Activated T-helper 9 cell treated with anti-CD3 and anti-CD28 coated beads, Interleukin-2, amount 50 U/mL, for 16 hours (primary cell): ENCODE measurements around the gene F2RL1.
"Not testable (repeated sequence)": the region's sequence is repeated elsewhere in the genome, so short reads cannot be mapped to it uniquely, and the experiment has no call there.

Experiments used
- DNase-seq: peaks from one replicate; pipeline ENCODE4 v3.0.0-alpha.2; 2020; ENCODE audit warnings: low read depth

F2RL1 gene, protein sequence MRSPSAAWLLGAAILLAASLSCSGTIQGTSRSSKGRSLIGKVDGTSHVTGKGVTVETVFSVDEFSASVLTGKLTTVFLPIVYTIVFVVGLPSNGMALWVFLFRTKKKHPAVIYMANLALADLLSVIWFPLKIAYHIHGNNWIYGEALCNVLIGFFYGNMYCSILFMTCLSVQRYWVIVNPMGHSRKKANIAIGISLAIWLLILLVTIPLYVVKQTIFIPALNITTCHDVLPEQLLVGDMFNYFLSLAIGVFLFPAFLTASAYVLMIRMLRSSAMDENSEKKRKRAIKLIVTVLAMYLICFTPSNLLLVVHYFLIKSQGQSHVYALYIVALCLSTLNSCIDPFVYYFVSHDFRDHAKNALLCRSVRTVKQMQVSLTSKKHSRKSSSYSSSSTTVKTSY

DNA sequence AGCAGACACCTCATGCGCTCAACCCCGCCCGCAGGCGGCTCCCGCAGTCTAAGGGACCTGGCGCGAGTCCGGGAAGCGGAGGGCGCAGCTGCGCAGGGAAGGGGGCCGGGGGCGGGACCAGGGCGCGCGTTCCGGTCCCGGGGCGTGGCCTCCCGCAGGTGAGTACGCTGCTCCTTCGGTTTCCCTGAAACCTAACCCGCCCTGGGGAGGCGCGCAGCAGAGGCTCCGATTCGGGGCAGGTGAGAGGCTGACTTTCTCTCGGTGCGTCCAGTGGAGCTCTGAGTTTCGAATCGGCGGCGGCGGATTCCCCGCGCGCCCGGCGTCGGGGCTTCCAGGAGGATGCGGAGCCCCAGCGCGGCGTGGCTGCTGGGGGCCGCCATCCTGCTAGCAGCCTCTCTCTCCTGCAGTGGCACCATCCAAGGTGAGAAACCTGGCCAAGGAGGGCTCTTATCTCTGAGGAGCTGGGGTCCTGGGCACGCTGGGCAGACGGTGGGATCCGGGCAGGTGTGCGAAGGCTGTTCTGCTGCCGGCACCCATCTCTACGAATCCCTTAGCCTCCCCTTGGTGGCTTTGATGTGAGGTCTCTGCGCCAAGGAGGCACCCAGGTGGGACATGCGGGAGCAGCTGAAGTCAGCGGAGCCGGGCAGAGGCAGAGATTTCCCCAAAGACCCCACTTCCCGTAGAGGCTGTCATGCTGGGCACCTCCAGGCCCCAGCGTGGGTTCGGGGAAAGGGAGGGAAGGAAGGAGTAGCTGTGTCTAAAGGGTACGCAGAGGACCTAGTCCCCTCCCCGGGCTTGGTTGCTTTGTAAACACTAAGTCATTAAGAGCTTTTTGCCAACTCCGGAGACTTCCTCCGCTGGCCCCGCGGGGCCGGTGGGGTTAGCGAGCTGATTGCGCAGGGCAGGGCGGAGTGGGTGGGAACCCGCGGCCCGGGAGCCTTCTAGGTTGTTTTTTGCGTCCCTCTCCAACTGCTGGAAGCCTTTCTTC is at the start of gene F2RL1:
Gene F2RL1 (plus strand): TSS at position 187 of the 988 bp plus-strand sequence. CDS start 153 bp downstream, at position 340.
- DNase-seq = peak; percentile 48

DNA sequence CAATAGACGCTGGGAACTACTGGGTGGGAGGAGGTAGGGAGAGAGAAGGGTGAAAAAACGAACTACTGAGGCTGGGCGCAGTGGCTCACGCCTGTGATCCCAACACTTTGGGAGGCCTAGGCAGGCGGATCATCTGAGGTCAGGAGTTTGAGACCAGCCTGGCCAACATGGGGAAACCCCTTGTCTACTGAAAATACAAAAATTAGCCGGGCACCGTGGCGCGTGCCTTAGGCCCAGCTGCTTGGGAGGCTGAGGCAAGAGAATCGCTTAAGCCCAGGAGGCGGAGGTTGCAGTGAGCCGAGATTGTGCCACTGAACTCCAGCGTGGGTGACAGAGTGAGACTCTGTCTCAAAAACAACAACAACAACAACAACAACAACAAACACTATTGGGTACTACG is 47.8 kb upstream of the F2RL1 start:
- not testable (repeated sequence) for DNase-seq

DNA sequence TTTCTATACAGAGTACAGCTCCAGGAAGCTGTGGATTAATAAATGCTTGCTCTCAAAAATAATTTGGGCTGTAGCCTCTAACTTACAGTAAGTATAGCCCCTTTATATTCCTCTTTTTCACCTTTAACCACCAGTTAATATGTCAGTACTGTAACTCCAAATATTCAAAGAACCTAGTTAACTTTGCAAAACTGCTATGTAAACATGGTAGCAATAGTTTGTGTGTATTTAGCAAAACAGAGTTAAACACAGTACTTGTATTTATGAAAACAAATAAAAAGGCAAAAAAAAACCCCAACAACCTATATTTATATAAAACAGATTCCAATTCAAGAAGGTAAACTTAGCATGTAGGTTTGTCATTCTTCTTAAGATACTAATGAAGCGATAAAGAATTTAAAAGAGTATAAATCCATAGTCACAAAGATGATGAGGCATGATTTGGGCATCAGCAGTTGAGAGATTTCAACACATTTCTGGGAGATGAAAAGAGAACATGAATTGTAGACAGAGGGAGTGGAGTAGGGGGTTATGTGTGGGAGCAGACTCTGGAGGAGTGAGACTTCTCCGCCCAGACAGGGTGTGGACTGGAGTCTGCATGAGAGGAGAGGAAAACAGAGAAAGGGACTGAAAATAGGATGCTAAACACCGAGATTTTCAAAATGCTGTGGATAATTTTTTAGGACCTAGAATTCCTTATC is 47.0 kb upstream of the F2RL1 start:
- no peak for DNase-seq

DNA sequence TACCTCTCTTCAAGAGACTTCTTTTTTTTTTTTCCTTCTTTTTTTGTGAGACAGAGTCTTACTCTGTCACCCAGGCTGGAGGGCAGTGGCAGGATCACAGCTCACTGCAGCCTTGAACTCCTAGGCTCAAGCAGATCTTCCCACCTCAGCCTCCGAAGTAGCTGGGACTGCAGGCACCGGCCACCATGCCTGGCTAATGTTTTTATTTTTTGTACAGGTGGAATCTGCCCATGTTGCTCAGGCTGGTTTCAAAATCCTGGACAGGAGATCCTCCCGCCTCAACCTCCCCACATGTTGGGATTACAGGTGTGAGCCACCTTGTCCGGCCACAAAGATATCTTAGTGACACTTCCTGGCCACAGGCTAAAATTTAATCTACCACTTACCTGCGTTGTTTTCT is 42.9 kb upstream of the F2RL1 start:
- no peak for DNase-seq

DNA sequence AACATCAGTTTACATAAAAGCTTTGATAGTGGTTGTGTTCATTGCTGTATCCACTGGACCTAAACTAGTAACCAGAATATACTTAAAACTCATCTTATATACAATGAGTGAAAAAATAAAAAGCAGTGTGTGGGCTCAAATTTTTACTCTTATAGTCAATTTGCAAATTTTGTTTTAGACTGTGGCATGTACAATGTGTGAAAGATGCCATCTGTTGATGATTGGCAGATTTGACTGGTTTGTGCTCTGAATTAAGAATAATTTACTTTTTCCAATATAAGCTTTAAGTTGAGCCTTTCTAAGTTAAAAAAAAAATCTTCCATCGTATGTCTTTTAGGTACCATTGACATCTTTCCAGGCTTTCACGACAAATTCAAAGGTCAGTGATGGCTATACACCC is 42.4 kb upstream of the F2RL1 start:
- no peak for DNase-seq

DNA sequence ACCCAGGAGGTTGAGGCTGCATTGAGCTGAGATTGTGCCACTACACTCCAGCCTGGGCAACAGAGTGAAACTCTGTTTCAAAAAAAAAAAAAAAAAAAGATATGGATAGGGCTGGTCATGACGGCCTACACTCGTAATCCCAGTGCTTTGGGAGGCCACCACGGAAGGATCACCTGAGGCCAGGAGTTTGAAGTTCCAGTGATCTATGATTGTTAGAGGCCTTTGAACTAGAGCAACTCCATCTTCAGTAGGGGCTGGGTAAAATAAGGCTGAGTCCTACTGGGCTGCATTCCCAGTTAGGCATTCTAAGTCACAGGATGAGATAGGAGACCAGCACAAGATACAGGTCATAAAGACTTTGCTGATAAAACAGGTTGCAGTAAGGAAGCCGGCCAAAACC is 38.2 kb upstream of the F2RL1 start:
- not testable (repeated sequence) for DNase-seq

DNA sequence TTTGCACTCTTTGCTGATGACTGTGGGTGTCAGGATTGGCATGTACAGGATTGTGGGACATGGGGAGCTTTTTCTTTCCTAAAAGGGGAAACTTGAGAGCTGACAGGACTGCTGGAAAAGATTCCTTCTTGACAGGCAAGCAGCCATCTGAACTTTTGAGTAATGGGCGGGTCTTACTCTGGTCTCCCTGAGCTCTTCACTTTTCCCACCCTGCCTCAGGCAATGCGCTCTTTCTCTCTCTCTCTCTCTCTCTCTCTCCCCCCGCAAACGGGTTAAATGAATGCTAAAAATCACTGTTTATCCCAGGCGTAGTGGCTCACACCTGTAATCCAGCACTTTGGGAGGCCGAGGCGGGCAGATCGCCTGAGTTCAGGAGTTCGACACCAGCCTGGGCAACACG is 37.1 kb upstream of the F2RL1 start:
- DNase-seq = no peak

DNA sequence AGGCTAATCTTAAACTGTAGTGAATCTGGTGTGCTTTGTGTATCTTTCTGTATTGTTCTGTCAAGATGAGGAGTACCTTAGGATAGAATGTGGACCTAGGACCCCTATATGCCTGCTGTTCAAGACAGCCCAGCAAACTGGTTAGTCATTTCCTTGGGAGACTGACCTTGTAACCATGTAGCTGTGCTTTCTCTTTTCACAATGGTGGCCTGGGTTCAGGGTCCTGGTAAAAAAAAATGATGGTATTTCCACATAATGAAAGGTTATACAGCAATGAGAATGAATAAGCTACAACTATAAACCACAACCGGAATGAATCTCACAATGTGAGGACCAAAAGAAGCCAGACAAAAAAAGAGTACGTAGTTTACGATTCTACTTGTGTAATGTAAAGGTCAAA is 36.4 kb upstream of the F2RL1 start:
- DNase-seq = no peak

DNA sequence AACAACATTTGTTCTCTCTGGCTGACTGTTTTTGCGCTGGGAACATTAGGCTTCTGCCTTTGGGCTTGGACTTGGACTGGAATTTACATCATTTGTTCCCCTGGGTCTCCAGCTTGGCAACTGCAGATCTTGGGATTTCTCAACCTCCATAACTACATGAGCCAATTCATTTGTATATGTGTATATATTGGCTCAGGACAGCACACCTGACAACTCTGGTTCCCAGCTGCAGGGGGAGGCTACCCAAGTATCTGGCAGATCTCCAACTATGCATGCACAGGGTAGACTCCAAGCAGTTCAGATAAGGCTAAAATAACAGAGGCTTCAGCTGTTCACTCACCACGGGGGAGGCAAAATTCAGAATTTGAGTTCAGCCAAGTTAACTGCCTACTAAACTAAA is 31.6 kb upstream of the F2RL1 start:
- DNase-seq = no peak

DNA sequence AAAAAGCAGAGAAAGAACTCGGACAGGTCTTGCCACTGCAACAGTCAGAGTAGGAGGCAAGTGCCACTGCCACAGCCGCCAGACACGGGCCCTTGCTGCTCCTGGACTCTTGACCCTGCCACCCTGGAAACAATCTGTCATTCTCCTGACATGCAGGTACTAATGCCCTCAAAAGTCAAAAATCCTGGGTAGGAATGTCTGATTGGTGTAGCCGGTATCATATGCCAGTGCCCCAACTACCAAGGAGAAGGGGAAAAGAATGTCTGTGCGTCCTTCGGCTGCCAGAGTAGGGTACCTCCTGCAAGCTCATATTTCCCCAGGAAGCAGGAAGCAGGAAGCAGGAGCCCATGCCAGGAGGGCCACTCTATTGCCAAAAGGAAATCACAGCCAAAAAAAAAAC is 30.5 kb upstream of the F2RL1 start:
- DNase-seq = no peak

DNA sequence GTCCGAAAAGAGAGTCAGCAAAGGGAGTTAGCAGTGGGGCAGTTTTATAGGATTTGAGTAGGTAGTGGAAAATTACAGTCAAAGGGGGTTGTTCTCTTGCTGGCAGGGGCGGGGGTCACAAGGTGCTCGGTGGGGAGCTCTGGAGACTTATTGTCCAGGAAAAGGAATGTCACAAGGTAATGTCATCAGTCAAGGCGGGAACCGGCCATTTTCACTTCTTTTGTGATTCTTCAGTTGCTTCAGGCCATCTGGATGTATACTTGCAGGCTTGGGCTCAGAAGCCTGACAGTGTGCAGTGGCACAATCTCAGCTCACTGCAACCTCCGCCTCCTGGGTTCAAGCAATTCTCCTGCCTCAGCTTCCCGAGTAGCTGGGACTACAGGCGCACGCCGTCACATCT is 29.6 kb upstream of the F2RL1 start:
- not testable (repeated sequence) for DNase-seq

DNA sequence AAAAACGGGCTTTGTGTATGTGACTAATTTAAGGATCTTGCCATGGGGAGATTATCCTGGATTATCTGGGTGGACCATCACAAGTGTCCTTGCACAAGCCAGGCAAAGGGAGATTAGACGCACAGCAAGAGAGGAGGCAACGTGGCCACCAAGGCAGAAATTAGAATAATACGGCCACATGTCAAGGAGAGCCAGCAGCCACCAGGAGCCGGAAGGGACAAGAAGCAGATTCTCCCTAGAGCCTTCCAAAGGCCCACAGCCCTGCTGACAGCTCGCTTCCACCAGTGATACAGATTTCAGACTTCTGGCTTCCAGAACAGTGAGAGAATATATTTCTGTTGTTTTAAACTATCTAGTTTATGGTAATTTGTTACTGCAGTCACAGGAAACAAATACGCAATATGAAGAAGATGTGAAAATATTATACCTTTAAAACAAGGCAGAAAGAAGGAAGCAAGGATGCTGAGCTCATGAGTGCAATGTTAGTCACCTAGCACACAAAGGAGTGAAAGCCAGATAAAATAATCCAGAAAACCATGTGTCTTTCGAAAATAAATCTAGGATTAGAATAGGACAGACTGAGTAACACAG is 28.7 kb upstream of the F2RL1 start:
- DNase-seq = no peak

DNA sequence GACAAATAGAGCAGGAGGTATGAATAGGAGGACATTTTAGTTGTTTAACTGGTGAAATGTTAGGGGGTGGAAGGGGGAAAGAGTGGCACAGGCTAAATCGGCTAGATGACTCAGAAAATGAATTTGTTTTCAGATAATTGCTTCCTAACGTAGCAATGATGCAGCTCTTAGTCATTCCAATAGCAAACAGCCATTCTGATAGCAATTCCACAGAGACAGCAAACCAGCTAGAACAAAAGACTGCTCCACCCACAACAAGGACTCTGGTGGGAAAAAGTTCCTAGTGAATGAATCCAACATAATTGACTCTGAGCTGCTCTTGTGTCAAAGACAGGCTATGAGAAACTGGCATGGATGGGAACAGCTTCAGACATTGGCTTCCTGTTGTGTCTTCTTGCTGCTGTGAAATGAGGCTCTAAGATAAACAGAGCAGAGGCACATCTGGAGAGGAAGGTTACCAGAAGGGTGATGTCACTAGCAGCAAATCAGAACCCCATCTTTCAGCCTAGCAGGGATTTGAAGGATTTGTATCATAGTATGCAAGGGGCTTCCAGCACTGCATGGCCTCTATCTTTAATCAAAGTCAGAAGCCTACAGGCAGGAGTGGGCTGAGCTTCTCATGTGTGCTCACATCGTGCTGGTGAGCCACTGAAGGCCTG is 28.1 kb upstream of the F2RL1 start:
- DNase-seq = no peak

DNA sequence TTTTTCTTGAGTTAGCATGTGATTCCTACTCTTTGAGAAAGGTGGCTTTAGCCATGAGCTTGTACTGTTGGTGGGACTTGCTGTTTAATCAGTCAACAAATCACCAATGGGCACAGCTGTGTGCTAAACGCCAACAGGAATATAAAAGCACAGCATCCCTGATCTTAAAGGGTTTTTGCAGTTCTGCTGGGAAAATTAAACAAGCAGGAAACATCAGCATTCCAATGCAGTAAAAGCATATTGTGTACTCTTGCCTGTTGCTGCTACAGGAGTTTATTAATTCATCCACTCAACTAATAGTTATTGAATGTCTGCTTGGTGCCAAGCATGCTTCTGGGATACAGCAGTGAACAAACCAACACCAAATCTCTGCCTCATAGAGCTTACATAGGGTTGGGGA is 27.4 kb upstream of the F2RL1 start:
- DNase-seq = no peak

DNA sequence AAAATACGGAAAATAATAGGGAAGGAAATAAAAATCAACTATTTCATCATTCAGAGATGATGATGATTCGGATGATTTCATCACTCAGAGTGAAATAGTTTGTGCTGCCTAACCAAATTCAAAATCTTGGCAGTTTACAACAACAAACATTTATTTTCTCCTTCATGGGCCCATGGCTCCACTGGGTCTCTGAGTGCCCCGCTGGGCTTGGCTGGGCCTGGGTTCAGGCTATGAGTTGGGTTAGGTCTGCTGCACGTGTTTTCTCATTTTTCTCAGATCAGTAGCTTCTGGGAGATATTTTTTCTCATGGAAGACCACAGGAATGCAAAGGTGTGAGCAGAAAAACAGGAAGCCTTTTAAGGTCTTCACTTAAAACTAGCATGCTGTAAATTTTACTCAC is 24.0 kb upstream of the F2RL1 start:
- DNase-seq = no peak

DNA sequence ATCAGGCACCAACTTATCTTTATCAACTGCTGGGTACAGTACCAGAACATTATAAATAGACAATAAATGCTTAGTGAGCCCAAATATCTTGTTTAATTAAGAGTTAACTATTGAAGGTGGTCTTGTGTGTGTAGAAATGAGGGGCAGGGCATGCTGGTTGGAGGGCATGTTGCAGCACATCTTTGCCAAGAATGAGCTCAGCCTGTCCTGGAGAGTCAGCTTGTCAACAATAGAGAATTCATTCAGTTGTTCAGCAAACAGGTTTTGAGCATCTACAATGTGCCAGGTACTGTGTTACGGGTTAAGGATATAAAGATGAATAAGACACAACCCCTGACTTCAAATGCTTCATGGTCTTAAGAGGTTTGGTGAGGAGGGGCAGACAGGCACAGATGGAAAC is 19.2 kb upstream of the F2RL1 start:
- DNase-seq = no peak

DNA sequence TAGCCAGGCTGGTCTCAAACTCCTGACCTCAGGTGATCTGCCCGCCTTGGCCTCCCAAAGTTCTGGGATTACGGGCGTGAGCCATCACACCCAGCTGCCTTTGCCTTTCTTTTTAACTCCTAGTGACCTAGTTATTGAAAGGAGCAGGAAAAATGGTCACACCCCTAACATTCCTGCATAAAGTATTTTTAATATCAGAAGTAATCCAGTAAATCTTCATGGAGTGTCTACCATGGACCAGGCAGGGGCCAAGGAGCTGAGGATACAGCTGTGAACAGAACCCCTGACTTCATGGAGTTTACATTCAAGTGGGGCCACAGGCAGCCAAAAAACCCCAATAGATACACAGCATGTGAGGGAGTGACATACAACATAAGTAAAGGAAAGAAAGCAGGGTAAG is 18.3 kb upstream of the F2RL1 start:
- DNase-seq = no peak

DNA sequence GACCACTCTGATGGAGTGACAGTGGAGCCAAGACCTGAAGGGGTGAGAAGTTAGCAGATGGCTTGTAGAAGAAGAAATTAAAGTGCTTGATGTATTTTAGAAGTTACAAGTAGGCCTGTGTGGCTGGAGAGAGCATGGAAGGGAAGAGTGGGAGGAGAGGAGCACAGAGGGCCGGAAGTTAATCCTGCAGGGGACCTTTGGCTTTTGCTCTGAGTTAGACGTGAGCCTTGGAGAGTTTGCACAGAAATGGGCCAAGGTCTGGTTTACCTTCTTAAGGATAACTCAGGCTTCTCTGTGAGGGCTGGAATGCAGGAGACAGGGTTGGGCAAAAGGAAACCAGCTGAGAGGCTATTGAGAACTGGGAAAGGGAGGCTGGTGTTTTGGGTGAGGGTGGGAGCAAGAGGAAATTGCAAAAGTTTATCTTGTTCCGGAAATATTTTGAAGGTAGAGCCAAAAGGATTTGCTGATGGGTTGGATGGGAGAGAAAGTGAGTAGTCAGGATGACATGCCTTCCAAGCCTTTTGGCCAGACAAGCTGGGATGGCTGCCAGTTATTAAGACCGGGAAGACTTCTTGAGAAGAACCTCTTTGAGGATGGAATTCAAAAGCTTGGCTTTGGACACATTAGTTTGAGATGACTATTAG is 17.5 kb upstream of the F2RL1 start:
- DNase-seq = no peak

DNA sequence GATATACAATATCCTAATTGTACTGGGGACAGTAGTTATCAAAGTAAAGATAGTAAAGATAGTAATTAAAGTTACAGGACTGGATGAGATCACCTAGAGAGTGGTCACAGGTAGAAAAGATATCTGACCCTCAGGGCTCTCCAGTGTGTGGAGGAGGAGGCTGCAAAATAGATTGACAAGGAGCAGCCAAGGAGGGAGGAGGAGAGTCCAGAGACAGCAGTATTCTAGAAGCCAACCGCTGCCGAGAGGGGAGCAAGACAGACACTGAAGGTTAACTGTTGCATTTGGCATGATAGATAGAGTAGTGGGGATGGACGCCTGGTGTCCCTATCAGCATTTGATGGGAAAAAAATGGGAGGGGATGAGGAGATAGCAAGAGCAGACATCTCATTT is 17.0 kb upstream of the F2RL1 start:
- DNase-seq = no peak

DNA sequence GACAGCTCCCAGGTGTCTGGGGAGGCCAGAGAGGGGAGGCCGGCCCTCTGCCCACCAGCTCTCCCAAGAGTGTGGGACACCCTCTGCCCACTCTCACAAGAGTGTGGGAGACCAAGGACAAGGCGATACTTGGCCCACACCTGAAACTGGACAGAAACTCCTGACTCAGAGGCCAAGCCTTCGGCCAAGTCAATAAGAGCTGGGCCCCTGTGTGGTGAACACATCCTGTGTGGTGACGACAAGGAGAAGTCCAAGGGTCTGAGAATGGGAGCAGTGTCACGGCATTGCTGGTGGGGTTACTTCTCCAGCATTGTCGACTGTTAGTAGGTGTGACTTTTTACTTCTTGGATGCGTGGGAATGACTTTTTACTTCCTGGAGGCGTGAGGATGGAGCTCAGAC is 14.6 kb upstream of the F2RL1 start:
- no peak for DNase-seq
